Panc1 (cell line): Measurements from ENCODE around the gene TAF5.

Source experiments
- CTCF ChIP-seq: fragments of 450-650 bp; IDR thresholded peaks from 2 replicates; pipeline ENCODE4 v1.5.1; 2017; ENCODE audit warnings: mild to moderate bottlenecking
- POLR2AphosphoS5 ChIP-seq: IDR thresholded peaks from 2 replicates; pipeline ENCODE4 v1.6.1; 2012; ENCODE audit warnings: mild to moderate bottlenecking, low read depth, low read length, moderate library complexity
- REST ChIP-seq, 2 experiments: IDR thresholded peaks; 2 replicates each; pipeline ENCODE4 v1.6.1; 2011 to 2012; ENCODE audit warnings: low read depth in 2 of 2, control low read depth in 1 of 2, low read length in 1 of 2, mild to moderate bottlenecking in 1 of 2, moderate library complexity in 1 of 2; ENCODE audit not compliant: insufficient read depth in 1 of 2
- SIN3A ChIP-seq: IDR thresholded peaks from 2 replicates; pipeline ENCODE4 v1.6.1; 2012; ENCODE audit warnings: low read depth, mild to moderate bottlenecking, low read length, moderate library complexity, borderline replicate concordance; ENCODE audit not compliant: insufficient read depth
- TCF7L2 ChIP-seq: IDR thresholded peaks from 2 replicates; pipeline ENCODE4 v1.6.1; 2011; ENCODE audit warnings: mild to moderate bottlenecking, low read depth, low read length, inconsistent platforms

DNA sequence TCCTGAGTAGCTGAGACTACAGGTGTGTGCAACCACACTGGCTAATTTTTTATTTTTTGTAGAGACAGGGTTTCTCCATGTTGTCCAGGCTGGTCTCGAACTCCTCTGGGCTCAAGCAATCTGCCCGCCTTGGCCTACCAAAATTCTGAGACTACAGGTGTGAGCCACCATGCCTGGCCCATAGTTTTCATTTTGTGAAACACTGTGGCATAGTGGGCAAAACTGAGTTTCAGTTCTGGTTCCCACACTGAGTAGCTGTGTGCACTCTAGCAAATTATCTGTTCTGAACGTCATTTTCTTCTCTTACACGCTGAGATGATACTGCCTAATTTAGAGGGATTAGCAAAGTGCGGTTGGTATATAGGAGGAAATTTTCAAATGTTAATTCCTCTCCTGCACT lies 15.0 kb downstream of the TAF5 start:
- TF ChIP-seq CTCF (no peak), POLR2AphosphoS5 (no peak), SIN3A (no peak), REST (IDR thresholded peaks at IDR 0.05; ENCODE audit: insufficient read depth in 1 of 2, low read depth in 2 of 2, low read length in 1 of 2) (no peak), TCF7L2 (no peak)
